ENCODE results near the gene IRS1.

The IRS1 gene

DNA sequence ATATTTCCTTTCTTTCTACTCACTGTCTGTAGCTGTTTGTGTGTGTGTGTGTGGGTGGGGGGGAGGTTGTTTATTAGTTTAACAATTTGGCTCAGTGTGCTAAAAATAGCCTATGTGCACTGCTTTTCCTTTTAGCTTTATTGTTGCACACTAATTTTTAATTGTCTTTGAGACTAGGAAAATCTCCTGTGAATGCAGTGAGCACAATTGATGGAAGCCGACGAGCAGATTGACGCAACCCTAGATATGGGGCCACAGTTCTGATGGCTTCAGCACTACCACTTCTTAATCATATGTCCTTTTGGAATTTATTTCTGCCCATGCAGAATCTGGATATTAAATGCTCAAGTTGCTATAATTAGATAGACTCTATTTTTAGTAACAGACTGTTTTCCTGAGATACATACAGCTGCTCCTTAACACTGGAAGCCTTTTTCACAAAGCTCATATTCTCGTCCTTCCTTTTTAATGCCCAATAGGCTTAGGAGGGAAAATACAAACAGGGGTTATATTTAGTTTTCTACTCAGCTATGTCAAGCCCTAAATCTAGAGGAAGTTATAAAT, 109.1 kb downstream of the IRS1 start:
- no peak overlapping the region for H3K4me3 ChIP-seq (ENCODE audit: low read depth, low read length)
- no peak for DNase-seq (ENCODE audit: low read depth, low spot score)
- TF ChIP-seq, protein P1, sequence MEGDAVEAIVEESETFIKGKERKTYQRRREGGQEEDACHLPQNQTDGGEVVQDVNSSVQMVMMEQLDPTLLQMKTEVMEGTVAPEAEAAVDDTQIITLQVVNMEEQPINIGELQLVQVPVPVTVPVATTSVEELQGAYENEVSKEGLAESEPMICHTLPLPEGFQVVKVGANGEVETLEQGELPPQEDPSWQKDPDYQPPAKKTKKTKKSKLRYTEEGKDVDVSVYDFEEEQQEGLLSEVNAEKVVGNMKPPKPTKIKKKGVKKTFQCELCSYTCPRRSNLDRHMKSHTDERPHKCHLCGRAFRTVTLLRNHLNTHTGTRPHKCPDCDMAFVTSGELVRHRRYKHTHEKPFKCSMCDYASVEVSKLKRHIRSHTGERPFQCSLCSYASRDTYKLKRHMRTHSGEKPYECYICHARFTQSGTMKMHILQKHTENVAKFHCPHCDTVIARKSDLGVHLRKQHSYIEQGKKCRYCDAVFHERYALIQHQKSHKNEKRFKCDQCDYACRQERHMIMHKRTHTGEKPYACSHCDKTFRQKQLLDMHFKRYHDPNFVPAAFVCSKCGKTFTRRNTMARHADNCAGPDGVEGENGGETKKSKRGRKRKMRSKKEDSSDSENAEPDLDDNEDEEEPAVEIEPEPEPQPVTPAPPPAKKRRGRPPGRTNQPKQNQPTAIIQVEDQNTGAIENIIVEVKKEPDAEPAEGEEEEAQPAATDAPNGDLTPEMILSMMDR (IDR thresholded peaks at IDR 0.05; ENCODE audit: insufficient read depth, low read length, missing control alignments): no peak
- CTCF ChIA-PET: interaction anchor here (0.7 to 1.3 kb wide), 3 partner anchors 8 to 151 kb away, joined by 3 to 4 read pairs (median 4); no protein-coding TSS in a partner anchor
- POLR2A ChIA-PET: no interaction called here

DNA sequence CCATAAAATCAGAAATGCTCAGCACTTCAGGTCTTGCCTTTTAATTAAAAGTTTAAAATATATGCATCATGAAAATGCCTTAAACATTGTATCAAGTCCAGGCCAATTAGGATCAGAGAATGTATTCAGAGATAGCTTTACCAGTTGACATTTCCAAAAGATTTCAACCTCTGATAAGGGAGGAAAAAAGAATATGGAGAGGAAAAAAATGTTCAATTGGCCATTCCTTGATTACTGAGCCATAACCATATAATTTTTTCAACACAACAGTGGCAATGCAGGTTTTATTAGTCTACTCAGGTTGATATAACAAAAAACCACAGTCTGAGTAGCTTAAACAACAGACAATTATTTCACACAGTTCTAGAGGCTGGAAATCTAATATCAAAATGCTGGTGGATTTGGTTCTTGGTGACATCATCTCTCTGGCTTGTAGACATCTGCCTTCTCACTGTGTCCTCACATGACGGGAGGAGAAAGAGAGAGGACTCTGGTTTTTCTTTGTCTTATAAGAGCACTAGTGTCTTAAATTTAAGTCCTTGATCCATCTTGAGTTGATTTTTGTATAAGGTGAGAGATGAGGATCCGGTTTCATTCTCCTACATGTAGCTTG, 111.9 kb downstream of the IRS1 start:
- ChIA-PET CTCF (no interaction called here), POLR2A (no interaction called here)
- DNase-seq (ENCODE audit: low read depth, low spot score): no peak
- TF ChIP-seq, protein P1 (IDR thresholded peaks at IDR 0.05; ENCODE audit: insufficient read depth, low read length, missing control alignments): no peak
- H3K4me3 ChIP-seq (ENCODE audit: low read depth, low read length): no peak overlapping the region

DNA sequence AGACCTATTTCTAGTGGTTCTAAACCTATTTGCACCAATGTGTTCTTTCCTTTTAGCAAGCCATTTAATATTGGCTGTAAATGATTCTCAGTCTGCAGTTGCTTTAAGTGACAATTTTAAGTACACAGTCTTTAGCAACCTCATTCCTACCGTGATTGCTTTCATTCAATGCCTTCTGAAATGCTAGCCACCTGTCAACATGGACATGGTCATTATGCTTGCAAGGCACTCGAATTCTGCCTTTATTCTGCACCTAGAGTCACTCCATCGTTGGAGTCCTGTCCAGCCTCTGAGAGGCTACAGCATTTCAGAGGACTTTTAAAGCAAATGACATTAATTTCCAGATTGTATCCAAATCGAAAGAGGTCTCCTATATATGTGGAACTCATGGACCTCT, 115.1 kb downstream of the IRS1 start:
- H3K4me3 ChIP-seq (ENCODE audit: low read depth, low read length): no peak overlapping the region
- no peak for DNase-seq (ENCODE audit: low read depth, low spot score)
- ChIA-PET CTCF (no interaction called here), POLR2A (no interaction called here)
- TF ChIP-seq, protein P1 (IDR thresholded peaks at IDR 0.05; ENCODE audit: insufficient read depth, low read length, missing control alignments): no peak

DNA sequence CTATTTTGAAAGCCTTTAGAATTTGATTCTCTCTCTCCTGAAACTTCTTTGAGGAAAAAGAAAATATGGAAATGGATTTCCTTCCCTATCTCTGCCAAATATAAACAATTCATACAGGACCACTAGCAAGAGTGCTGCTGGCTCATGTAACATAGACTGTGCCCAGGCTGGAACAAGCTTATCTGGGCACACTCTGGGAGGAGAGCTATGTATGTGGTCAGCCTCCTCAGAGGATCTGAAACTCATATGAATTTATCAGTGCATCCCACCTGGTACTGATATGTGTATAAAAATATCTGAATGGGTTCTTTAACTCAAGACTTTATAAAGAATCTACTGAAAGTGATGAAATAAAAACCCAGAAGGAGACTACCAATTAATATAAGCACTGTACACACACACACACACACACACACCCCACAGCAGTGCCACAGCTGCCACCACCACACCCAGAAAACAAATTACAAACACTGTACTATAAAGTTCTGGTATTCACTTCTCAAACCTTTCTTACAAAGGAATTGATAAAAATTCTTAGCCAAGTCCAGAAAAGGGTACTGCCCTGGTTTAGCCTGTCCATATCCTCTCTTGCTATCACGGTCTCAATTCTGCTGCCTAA, 115.6 kb downstream of the IRS1 start:
- no peak overlapping the region for H3K4me3 ChIP-seq (ENCODE audit: low read depth, low read length)
- POLR2A ChIA-PET: interaction anchor here (0.6 kb wide), 1 partner anchor 770 kb away, joined by 3 read pairs; no protein-coding TSS in a partner anchor
- CTCF ChIA-PET: no interaction called here
- DNase-seq (ENCODE audit: low read depth, low spot score): no peak
- TF ChIP-seq, protein P1 (IDR thresholded peaks at IDR 0.05; ENCODE audit: insufficient read depth, low read length, missing control alignments): no peak

DNA sequence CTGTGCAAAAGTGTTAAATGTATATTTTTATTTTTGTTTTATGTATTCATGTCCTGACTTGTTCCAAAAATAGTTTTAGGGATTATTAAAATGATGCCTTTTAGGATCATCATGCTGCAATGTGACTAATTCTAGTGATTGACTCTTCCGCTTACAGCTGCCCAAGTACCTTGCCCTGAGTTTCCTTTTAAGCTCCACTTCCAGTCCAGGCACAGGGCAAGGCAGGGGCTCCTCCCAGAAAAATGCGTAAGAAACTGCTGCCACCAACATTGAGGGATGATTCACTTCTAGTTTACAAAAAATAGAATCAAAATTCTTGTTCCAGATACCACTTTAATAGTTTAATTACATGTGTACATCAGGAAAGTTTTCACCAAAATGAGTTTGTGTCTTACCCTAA, 116.4 kb downstream of the IRS1 start:
- H3K4me3 ChIP-seq (ENCODE audit: low read depth, low read length): no peak overlapping the region
- ChIA-PET CTCF (no interaction called here), POLR2A (no interaction called here)
- TF ChIP-seq, protein P1 (IDR thresholded peaks at IDR 0.05; ENCODE audit: insufficient read depth, low read length, missing control alignments): no peak
- no peak for DNase-seq (ENCODE audit: low read depth, low spot score)
